PC-9 (cell line): Measurements from ENCODE around the gene OSBPL2. TPM values are rescaled to one million over a fixed set of nuclear protein-coding genes. Genes with fewer than 3 reads are reported as not detected.

Experiments
- BruUV-seq: library from RNA; stranded (reverse); fragments of 400-500 nt; replicated peaks from 2 replicates; lab custom pipeline; 2021; lab: Mats Ljungman, UMichigan
- CTCF ChIA-PET: fragments of 300-600 bp; sonication (Branson Sonifier 250); formaldehyde crosslinking; loops from one replicate; lab custom pipeline; 2022; ENCODE audit warnings: antibody characterized with exemption; lab: Charles Lee
- POLR2A ChIA-PET: fragments of 300-600 bp; sonication (Branson Sonifier 250); formaldehyde crosslinking; loops from one replicate; lab custom pipeline; 2022; ENCODE audit warnings: antibody characterized with exemption; ENCODE audit not compliant: unreplicated experiment; lab: Charles Lee
- DNase-seq, 2 experiments: peaks; one replicate each; pipeline versions ENCODE4 v3.0.0 to v3.0.0-alpha.2; 2015 to 2022; ENCODE audit warnings: mixed read lengths in 1 of 2
- H2AFZ ChIP-seq: fragments of 200-600 bp; sonication (generic); 2 replicates; pipeline ENCODE4 v1.8.1; 2017; ENCODE audit warnings: antibody characterized with exemption
- H3F3A ChIP-seq: fragments of 200-600 bp; sonication (generic); 2 replicates; pipeline ENCODE4 v1.8.1; 2017; ENCODE audit warnings: antibody characterized with exemption, mild to moderate bottlenecking, low read depth; ENCODE audit not compliant: insufficient read depth
- H3K27ac ChIP-seq: fragments of 200-600 bp; sonication (generic); 2 replicates; pipeline ENCODE4 v1.6.1; 2016; ENCODE audit warnings: mixed run types
- H3K27me3 ChIP-seq: fragments of 200-600 bp; sonication (generic); 2 replicates; pipeline ENCODE4 v1.6.1; 2016; ENCODE audit warnings: low read depth, mixed run types; ENCODE audit not compliant: insufficient read depth
- H3K36me3 ChIP-seq: fragments of 200-600 bp; sonication (generic); 2 replicates; pipeline ENCODE4 v1.6.1; 2016; ENCODE audit warnings: low read depth, mixed run types
- H3K4me1 ChIP-seq: fragments of 200-600 bp; sonication (generic); replicated peaks from 2 replicates; pipeline ENCODE4 v1.6.1; 2016; ENCODE audit warnings: mixed run types; ENCODE audit not compliant: insufficient read depth
- H3K4me2 ChIP-seq: fragments of 200-600 bp; sonication (generic); 2 replicates; pipeline ENCODE4 v1.6.1; 2017; ENCODE audit warnings: mixed run types
- H3K4me3 ChIP-seq: fragments of 200-600 bp; sonication (generic); 2 replicates; pipeline ENCODE4 v1.6.1; 2016; ENCODE audit warnings: mixed run types
- H3K79me2 ChIP-seq: fragments of 200-600 bp; sonication (generic); 2 replicates; pipeline ENCODE4 v1.6.1; 2017; ENCODE audit warnings: low read depth, mixed run types
- H3K9me2 ChIP-seq: fragments of 200-600 bp; sonication (generic); 2 replicates; pipeline ENCODE4 v1.8.1; 2017; ENCODE audit warnings: mild to moderate bottlenecking; ENCODE audit not compliant: insufficient read depth
- H3K9me3 ChIP-seq: fragments of 200-600 bp; sonication (generic); 2 replicates; pipeline ENCODE4 v1.8.1; 2016; ENCODE audit warnings: low read depth; ENCODE audit not compliant: insufficient read depth
- H4K20me1 ChIP-seq: fragments of 200-600 bp; sonication (generic); 2 replicates; pipeline ENCODE4 v1.8.1; 2017; ENCODE audit not compliant: insufficient read depth
- EZH2 ChIP-seq: fragments of 200-600 bp; sonication (generic); IDR thresholded peaks from 2 replicates; pipeline ENCODE4 v1.8.0; 2017; ENCODE audit warnings: antibody characterized with exemption, low read depth
- intact Hi-C: fragments of 100-400 bp; cut with micrococcal nuclease; formaldehyde crosslinking; loops from one replicate; pipeline ENCODE4 v1.10.0; 2022; ENCODE audit not compliant: unreplicated experiment
- total RNA-seq: library from RNA; stranded (reverse); gene quantifications from 2 replicates; pipeline ENCODE4 v1.2.3, GENCODE V29; 2021
- TF ChIP-seq, protein P1 (sequence below): fragments of 200-600 bp; sonication (generic); conservative IDR thresholded peaks from 2 replicates; pipeline ENCODE4 v1.6.1; 2017; ENCODE audit warnings: mixed run types, antibody characterized with exemption, mild to moderate bottlenecking, moderate library complexity

The OSBPL2 gene
- total RNA-seq, 1 experiment from 2014 or later = 84.8 TPM

DNA sequence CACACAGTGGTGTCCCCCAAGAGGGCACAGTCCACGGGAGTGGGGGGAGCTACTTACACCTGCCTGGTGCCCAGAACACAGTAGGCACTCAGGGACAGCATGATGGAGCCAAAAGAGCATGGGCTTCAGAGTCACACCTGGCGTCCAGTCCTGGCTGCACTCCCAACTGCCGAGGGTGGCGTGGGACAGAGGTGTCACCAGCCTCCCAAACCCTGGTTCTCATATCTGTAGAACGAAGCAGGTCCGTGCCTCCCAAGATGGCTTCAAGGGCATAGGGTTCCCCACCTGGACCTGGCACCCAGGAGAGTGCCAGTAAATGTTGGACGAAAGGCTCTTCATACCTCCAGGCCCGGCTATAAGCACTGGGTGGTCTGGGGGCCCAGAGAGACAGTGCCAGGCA is 27.1 kb upstream of the OSBPL2 start:
- Histone ChIP-seq H3K27ac (no peak overlapping the region), H3K9me2 (no peaks in the 10 kb centered on the region), H3K79me2 (no peaks in the 10 kb centered on the region), H3F3A (peaks cover 16% of the 10 kb centered on the region; the same call in 1 of the 2 replicates), H3K4me1 (no peaks in the 10 kb centered on the region), H4K20me1 (peaks cover 17% of the 10 kb centered on the region), H3K4me2 (no peak overlapping the region), H3K9me3 (no peaks in the 10 kb centered on the region), H2AFZ (no peak overlapping the region), H3K36me3 (no peaks in the 10 kb centered on the region), H3K27me3 (peaks cover 31% of the 10 kb centered on the region), H3K4me3 (no peak overlapping the region)
- intact Hi-C loops = no loop called here
- CTCF ChIA-PET = no interaction called here
- TF ChIP-seq EZH2 = no peak
- TF ChIP-seq, protein P1, sequence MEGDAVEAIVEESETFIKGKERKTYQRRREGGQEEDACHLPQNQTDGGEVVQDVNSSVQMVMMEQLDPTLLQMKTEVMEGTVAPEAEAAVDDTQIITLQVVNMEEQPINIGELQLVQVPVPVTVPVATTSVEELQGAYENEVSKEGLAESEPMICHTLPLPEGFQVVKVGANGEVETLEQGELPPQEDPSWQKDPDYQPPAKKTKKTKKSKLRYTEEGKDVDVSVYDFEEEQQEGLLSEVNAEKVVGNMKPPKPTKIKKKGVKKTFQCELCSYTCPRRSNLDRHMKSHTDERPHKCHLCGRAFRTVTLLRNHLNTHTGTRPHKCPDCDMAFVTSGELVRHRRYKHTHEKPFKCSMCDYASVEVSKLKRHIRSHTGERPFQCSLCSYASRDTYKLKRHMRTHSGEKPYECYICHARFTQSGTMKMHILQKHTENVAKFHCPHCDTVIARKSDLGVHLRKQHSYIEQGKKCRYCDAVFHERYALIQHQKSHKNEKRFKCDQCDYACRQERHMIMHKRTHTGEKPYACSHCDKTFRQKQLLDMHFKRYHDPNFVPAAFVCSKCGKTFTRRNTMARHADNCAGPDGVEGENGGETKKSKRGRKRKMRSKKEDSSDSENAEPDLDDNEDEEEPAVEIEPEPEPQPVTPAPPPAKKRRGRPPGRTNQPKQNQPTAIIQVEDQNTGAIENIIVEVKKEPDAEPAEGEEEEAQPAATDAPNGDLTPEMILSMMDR = no peak
- POLR2A ChIA-PET = no interaction called here
- DNase-seq = no peak
- BruUV-seq = no TSS peak

DNA sequence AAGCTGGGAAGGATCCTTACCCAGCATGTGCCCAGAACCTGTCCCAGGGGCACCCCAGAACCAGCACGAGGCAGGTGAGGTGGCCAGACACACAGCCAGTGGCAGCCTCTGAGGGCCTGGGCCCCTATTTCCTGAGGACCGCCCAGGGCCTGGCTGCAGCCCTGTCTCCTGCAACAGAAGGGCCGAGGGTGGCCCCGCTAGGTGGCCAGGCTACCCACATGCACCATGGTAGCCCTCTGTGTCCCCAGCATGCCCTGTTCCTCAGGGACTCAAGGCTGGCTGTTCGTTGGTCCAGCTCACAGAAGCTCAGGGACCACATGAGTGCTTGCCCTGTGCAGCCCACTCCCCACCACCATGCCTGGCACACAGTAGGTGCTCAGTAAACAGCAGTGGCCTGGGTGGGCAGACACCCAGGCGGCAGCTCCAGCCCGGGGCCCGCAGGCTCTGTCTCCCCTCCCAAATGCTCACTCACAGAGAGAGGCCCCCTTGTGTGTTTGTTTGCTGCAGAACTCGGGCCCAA is 26.5 kb upstream of the OSBPL2 start:
- TF ChIP-seq EZH2 = no peak
- TF ChIP-seq, protein P1 = no peak
- no peak overlapping the region for H3K4me2 ChIP-seq
- no peak overlapping the region for H3K4me3 ChIP-seq
- H3K4me1 ChIP-seq = no peaks in the 10 kb centered on the region
- no peak overlapping the region for H2AFZ ChIP-seq
- no peak for DNase-seq
- H3K9me3 ChIP-seq = no peaks in the 10 kb centered on the region
- ChIA-PET POLR2A (no interaction called here), CTCF (no interaction called here)
- no peaks in the 10 kb centered on the region for H3K36me3 ChIP-seq
- H3K9me2 ChIP-seq = no peaks in the 10 kb centered on the region
- H3K27ac ChIP-seq = no peak overlapping the region
- H3F3A ChIP-seq = peaks cover 16% of the 10 kb centered on the region; the same call in 1 of the 2 replicates
- no TSS peak for BruUV-seq
- H3K27me3 ChIP-seq = peaks cover 38% of the 10 kb centered on the region
- H4K20me1 ChIP-seq = peaks cover 17% of the 10 kb centered on the region
- no peaks in the 10 kb centered on the region for H3K79me2 ChIP-seq
- intact Hi-C loops = no loop called here

DNA sequence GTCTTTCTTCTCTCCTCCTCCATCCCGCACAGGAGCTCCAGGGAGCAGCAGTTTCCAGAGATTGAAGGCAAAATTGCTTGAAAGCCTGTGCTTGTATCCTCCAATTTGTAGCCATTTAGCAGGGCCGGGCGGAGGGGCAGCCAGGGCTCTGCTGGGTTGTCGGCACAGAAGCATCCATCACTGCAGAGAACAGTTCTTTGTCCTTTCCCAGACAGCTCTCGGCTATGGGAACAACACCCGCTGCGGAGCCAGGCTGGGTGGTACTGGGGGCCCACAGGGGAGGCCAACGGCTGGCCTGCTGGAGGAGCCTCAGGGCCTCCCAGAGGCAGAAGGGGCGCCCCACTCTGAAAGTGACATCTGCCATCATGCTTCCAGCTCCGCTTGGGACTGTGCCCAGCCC is 26.0 kb upstream of the OSBPL2 start:
- intact Hi-C loops = no loop called here
- Histone ChIP-seq H3K79me2 (no peaks in the 10 kb centered on the region), H3K27me3 (peaks cover 42% of the 10 kb centered on the region), H3K4me3 (no peak overlapping the region), H3F3A (peaks cover 16% of the 10 kb centered on the region; the same call in 1 of the 2 replicates), H3K9me2 (no peaks in the 10 kb centered on the region), H2AFZ (no peak overlapping the region), H3K4me1 (no peaks in the 10 kb centered on the region), H4K20me1 (peaks cover 17% of the 10 kb centered on the region), H3K4me2 (no peak overlapping the region), H3K9me3 (no peaks in the 10 kb centered on the region), H3K36me3 (no peaks in the 10 kb centered on the region), H3K27ac (no peak overlapping the region)
- ChIA-PET CTCF (no interaction called here), POLR2A (no interaction called here)
- DNase-seq = no peak
- no TSS peak for BruUV-seq
- TF ChIP-seq, protein P1 = no peak
- TF ChIP-seq EZH2 = no peak
